LHCN-M2 (cell line): ENCODE data around the gene SMIM43. TPM values are rescaled to one million over a fixed set of nuclear protein-coding genes. Genes with fewer than 3 reads are reported as not detected.
"Not testable (repeated sequence)": the region's sequence is repeated elsewhere in the genome, so short reads cannot be mapped to it uniquely, and the experiment has no call there.

ENCODE experiments used
- DNase-seq: peaks from one replicate; pipeline ENCODE4 v3.0.0-alpha.2; 2012; ENCODE audit warnings: low read depth
- total RNA-seq: library from RNA; depleted of rRNA; stranded (reverse); fragments of >200 nt; gene quantifications from 2 replicates; pipeline ENCODE4 v1.2.3, GENCODE V29; 2014

SMIM43 gene
- total RNA-seq, 1 experiment from 2014 or later, result 3.3 TPM

GRCh38 chr4:121737846-121738554 lies 27.0 kb downstream of the SMIM43 start:
- no peak for DNase-seq

- peak; percentile 76 for DNase-seq
These were observed 28.1 kb downstream of the SMIM43 start for GRCh38 chr4:121736735-121737351.

- no peak for DNase-seq
These were observed 30.4 kb downstream of the SMIM43 start for GRCh38 chr4:121734571-121734970.

GRCh38 chr4:121733942-121734341 lies 31.0 kb downstream of the SMIM43 start:
- DNase-seq, result no peak

- not testable (repeated sequence) for DNase-seq
These were observed 35.2 kb downstream of the SMIM43 start for GRCh38 chr4:121729753-121730152.

- DNase-seq, result peak; percentile 83
These were observed 36.2 kb downstream of the SMIM43 start for GRCh38 chr4:121728798-121729226.

GRCh38 chr4:121728066-121728465 lies 36.9 kb downstream of the SMIM43 start:
- peak; percentile 97 for DNase-seq

- DNase-seq, result peak; percentile 76
These were observed 38.2 kb downstream of the SMIM43 start for GRCh38 chr4:121726642-121727268.

GRCh38 chr4:121724671-121725070 lies 40.3 kb downstream of the SMIM43 start:
- DNase-seq, result no peak

- DNase-seq, result no peak
These were observed 43.3 kb downstream of the SMIM43 start for GRCh38 chr4:121721700-121722099.

GRCh38 chr4:121720109-121720508 lies 44.9 kb downstream of the SMIM43 start:
- DNase-seq, result no peak

- DNase-seq, result no peak
These were observed 47.2 kb downstream of the SMIM43 start for GRCh38 chr4:121717680-121718237.

GRCh38 chr4:121714548-121714947 lies 50.4 kb downstream of the SMIM43 start:
- no peak for DNase-seq

- DNase-seq, result no peak
These were observed 52.2 kb downstream of the SMIM43 start for GRCh38 chr4:121712783-121713182.

- no peak for DNase-seq
These were observed 52.8 kb downstream of the SMIM43 start for GRCh38 chr4:121712001-121712651.

- peak; percentile 99 for DNase-seq
These were observed 53.5 kb downstream of the SMIM43 start for GRCh38 chr4:121711263-121712000.

GRCh38 chr4:121709766-121710405 lies 55.1 kb downstream of the SMIM43 start:
- peak; percentile 61 for DNase-seq
